Measurements from ENCODE around the gene TP53AIP1. TPM values are rescaled to one million over a fixed set of nuclear protein-coding genes. Genes with fewer than 3 reads are reported as not detected.

TP53AIP1 gene
- total RNA-seq, 1 donor from 2014 or later: not detected

- TF ChIP-seq CTCF (IDR thresholded peaks at IDR 0.05; ENCODE audit: borderline replicate concordance): no peak
- peaks cover 59% of the 10 kb centered on the region for H3K36me3 ChIP-seq
- H3K4me1 ChIP-seq: peaks cover 5% of the 10 kb centered on the region
These were observed 28.0 kb upstream of the TP53AIP1 start for GRCh38 chr11:128970598-128971190.

GRCh38 chr11:128968916-128969315 lies 26.2 kb upstream of the TP53AIP1 start:
- no peaks in the 10 kb centered on the region for H3K9me3 ChIP-seq (replicated peaks)
- intact Hi-C loops (cut with micrococcal nuclease): no loop called here
- H3K27ac ChIP-seq (replicated peaks): no peak overlapping the region
- TF ChIP-seq CTCF (IDR thresholded peaks at IDR 0.05; ENCODE audit: borderline replicate concordance): no peak
- H3K36me3 ChIP-seq: peaks cover 50% of the 10 kb centered on the region
- H3K4me3 ChIP-seq: no peak overlapping the region
- no peaks in the 10 kb centered on the region for H3K27me3 ChIP-seq (ENCODE audit: low read depth)
- no peak for DNase-seq
- peaks cover 5% of the 10 kb centered on the region for H3K4me1 ChIP-seq

More at GRCh38 chr11:128970598-128971190, 28.0 kb upstream of the TP53AIP1 start:
- no peak overlapping the region for H3K4me3 ChIP-seq
- H3K9me3 ChIP-seq (replicated peaks): no peaks in the 10 kb centered on the region
- DNase-seq: no peak
- H3K27me3 ChIP-seq (ENCODE audit: low read depth): no peaks in the 10 kb centered on the region
- H3K27ac ChIP-seq (replicated peaks): no peak overlapping the region
- intact Hi-C loops (cut with micrococcal nuclease): no loop called here

- peaks cover 36% of the 10 kb centered on the region for H3K36me3 ChIP-seq
- no peak overlapping the region for H3K27ac ChIP-seq (replicated peaks)
- intact Hi-C loops (cut with micrococcal nuclease): no loop called here
- no peaks in the 10 kb centered on the region for H3K27me3 ChIP-seq (ENCODE audit: low read depth)
- DNase-seq: no peak
- no peak for TF ChIP-seq CTCF (IDR thresholded peaks at IDR 0.05; ENCODE audit: borderline replicate concordance)
- H3K4me1 ChIP-seq: peaks cover 5% of the 10 kb centered on the region
- H3K9me3 ChIP-seq (replicated peaks): no peaks in the 10 kb centered on the region
- no peak overlapping the region for H3K4me3 ChIP-seq
These were observed 24.9 kb upstream of the TP53AIP1 start for GRCh38 chr11:128967578-128967977.

- peaks cover 5% of the 10 kb centered on the region for H3K4me1 ChIP-seq
- intact Hi-C loops (cut with micrococcal nuclease): no loop called here
- no peaks in the 10 kb centered on the region for H3K9me3 ChIP-seq (replicated peaks)
- no peak overlapping the region for H3K4me3 ChIP-seq
- no peaks in the 10 kb centered on the region for H3K27me3 ChIP-seq (ENCODE audit: low read depth)
- DNase-seq: no peak
- TF ChIP-seq CTCF (IDR thresholded peaks at IDR 0.05; ENCODE audit: borderline replicate concordance): no peak
- H3K36me3 ChIP-seq: peaks cover 18% of the 10 kb centered on the region
- no peak overlapping the region for H3K27ac ChIP-seq (replicated peaks)
These were observed 22.8 kb upstream of the TP53AIP1 start for GRCh38 chr11:128965485-128965884.

- Histone ChIP-seq H3K27me3 (ENCODE audit: low read depth) (peaks cover 3% of the 10 kb centered on the region), H3K9me3 (replicated peaks) (no peaks in the 10 kb centered on the region), H3K36me3 (peaks cover 8% of the 10 kb centered on the region), H3K4me1 (peaks cover 5% of the 10 kb centered on the region), H3K27ac (replicated peaks) (no peak overlapping the region), H3K4me3 (no peak overlapping the region)
- DNase-seq: no peak
- intact Hi-C loops (cut with micrococcal nuclease): no loop called here
- no peak for TF ChIP-seq CTCF (IDR thresholded peaks at IDR 0.05; ENCODE audit: borderline replicate concordance)
These were observed 21.8 kb upstream of the TP53AIP1 start for GRCh38 chr11:128964463-128964930.

All from left ventricle myocardium inferior (tissue), 1 donor.